HEK293 (cell line): ENCODE data around the gene NAALADL2.

Experiments used
- CTCF ChIA-PET: fragments of 350-600 bp; formaldehyde crosslinking; extraction: SDS; loops from one replicate; lab custom pipeline; 2021; ENCODE audit warnings: antibody characterized with exemption; lab: Yijun Ruan, JAX
- POLR2A ChIA-PET: fragments of 300-600 bp; formaldehyde crosslinking; extraction: SDS; loops from one replicate; lab custom pipeline; 2020; ENCODE audit warnings: antibody characterized with exemption, inconsistent platforms; lab: Yijun Ruan, JAX
- H3K27ac ChIP-seq: fragments of 200-500 bp; sonication (Bioruptor generic); 2 replicates; pipeline ENCODE4 v1.5.1; 2014; ENCODE audit warnings: low read depth, low read length, control low read depth, inconsistent platforms; ENCODE audit errors: extremely low read depth
- H3K36me3 ChIP-seq, 2 experiments: fragments of 200-500 bp in 1 of 2; sonication (Bioruptor generic) in 1 of 2; 1 replicate in 1 of 2; 2 replicates in 1 of 2; pipeline ENCODE4 v1.5.1; 2014 to 2017; ENCODE audit warnings: inconsistent platforms in 2 of 2, low read length in 2 of 2; ENCODE audit not compliant: control insufficient read depth in 2 of 2, insufficient read depth in 1 of 2
- H3K4me1 ChIP-seq: fragments of 200-500 bp; sonication (Bioruptor generic); 2 replicates; pipeline ENCODE4 v1.5.1; 2014; ENCODE audit warnings: mild to moderate bottlenecking, low read length, inconsistent platforms; ENCODE audit not compliant: control insufficient read depth, insufficient read depth
- H3K4me3 ChIP-seq: 2 replicates; pipeline ENCODE4 v1.5.1; 2011; ENCODE audit warnings: low read depth, mild to moderate bottlenecking, control low read depth, low read length, moderate library complexity
- H3K9me3 ChIP-seq: fragments of 200-500 bp; sonication (Bioruptor generic); 2 replicates; pipeline ENCODE4 v1.5.1; 2014; ENCODE audit warnings: low read depth, low read length, inconsistent platforms; ENCODE audit not compliant: control insufficient read depth, insufficient read depth
- EGR2 ChIP-seq: fragments of 450-650 bp; formaldehyde crosslinking; IDR thresholded peaks from 2 replicates; pipeline ENCODE4 v1.5.1; 2016; ENCODE audit warnings: low read depth, missing biosample characterization, missing genetic modification characterization
- KLF7 ChIP-seq: fragments of 450-650 bp; formaldehyde crosslinking; IDR thresholded peaks from 2 replicates; pipeline ENCODE4 v1.5.1; 2016; ENCODE audit warnings: missing biosample characterization, missing genetic modification characterization, borderline replicate concordance
- KLF8 ChIP-seq: fragments of 450-650 bp; formaldehyde crosslinking; IDR thresholded peaks from 2 replicates; pipeline ENCODE4 v1.5.1; 2016; ENCODE audit warnings: missing biosample characterization, missing genetic modification characterization
- RBAK ChIP-seq: fragments of 450-650 bp; formaldehyde crosslinking; IDR thresholded peaks from 2 replicates; pipeline ENCODE4 v1.5.1; 2016; ENCODE audit warnings: missing biosample characterization, missing genetic modification characterization
- ZFHX2 ChIP-seq: fragments of 450-650 bp; formaldehyde crosslinking; conservative IDR thresholded peaks from 2 replicates; pipeline ENCODE4 v1.5.1; 2016; ENCODE audit warnings: missing biosample characterization, missing genetic modification characterization
- ZFP37 ChIP-seq: fragments of 450-650 bp; formaldehyde crosslinking; IDR thresholded peaks from 2 replicates; pipeline ENCODE4 v1.5.1; 2016; ENCODE audit warnings: missing biosample characterization, missing genetic modification characterization
- ZNF10 ChIP-seq: fragments of 450-650 bp; formaldehyde crosslinking; IDR thresholded peaks from 2 replicates; pipeline ENCODE4 v1.5.1; 2017; ENCODE audit warnings: missing biosample characterization, missing genetic modification characterization
- ZNF138 ChIP-seq: fragments of 450-650 bp; formaldehyde crosslinking; IDR thresholded peaks from 2 replicates; pipeline ENCODE4 v1.5.1; 2016; ENCODE audit warnings: missing biosample characterization, missing genetic modification characterization, borderline replicate concordance
- ZNF155 ChIP-seq: fragments of 450-650 bp; formaldehyde crosslinking; IDR thresholded peaks from 2 replicates; pipeline ENCODE4 v1.5.1; 2016; ENCODE audit warnings: missing biosample characterization, missing genetic modification characterization
- ZNF560 ChIP-seq: fragments of 450-650 bp; formaldehyde crosslinking; IDR thresholded peaks from 2 replicates; pipeline ENCODE4 v1.5.1; 2017; ENCODE audit warnings: missing biosample characterization, missing genetic modification characterization, borderline replicate concordance
- ZNF561 ChIP-seq: fragments of 450-650 bp; IDR thresholded peaks from 2 replicates; pipeline ENCODE4 v1.5.1; 2018; ENCODE audit warnings: missing biosample characterization, missing genetic modification characterization, borderline replicate concordance
- ZNF654 ChIP-seq: fragments of 450-650 bp; formaldehyde crosslinking; IDR thresholded peaks from 2 replicates; pipeline ENCODE4 v1.5.1; 2016; ENCODE audit warnings: low read depth, missing biosample characterization, missing genetic modification characterization
- ZNF843 ChIP-seq: fragments of 450-650 bp; formaldehyde crosslinking; IDR thresholded peaks from 2 replicates; pipeline ENCODE4 v1.5.1; 2016; ENCODE audit warnings: missing biosample characterization, missing genetic modification characterization
- ZSCAN30 ChIP-seq: fragments of 450-650 bp; IDR thresholded peaks from 2 replicates; pipeline ENCODE4 v1.5.1; 2018; ENCODE audit warnings: missing biosample characterization, mild to moderate bottlenecking, missing genetic modification characterization, moderate library complexity
- TF ChIP-seq, protein P1 (sequence below): fragments of 450-650 bp; formaldehyde crosslinking; IDR thresholded peaks from 2 replicates; pipeline ENCODE4 v1.5.1; 2017; ENCODE audit warnings: missing biosample characterization, missing genetic modification characterization
- TF ChIP-seq, protein P2 (sequence below): fragments of 450-650 bp; formaldehyde crosslinking; IDR thresholded peaks from 2 replicates; pipeline ENCODE4 v1.5.1; 2016; ENCODE audit warnings: missing biosample characterization, missing genetic modification characterization
- TF ChIP-seq, protein P3 (sequence below): fragments of 450-650 bp; formaldehyde crosslinking; IDR thresholded peaks from 2 replicates; pipeline ENCODE4 v1.5.1; 2016; ENCODE audit warnings: missing biosample characterization, missing genetic modification characterization
- TF ChIP-seq, protein P4 (sequence below): fragments of 450-650 bp; formaldehyde crosslinking; IDR thresholded peaks from 2 replicates; pipeline ENCODE4 v1.5.1; 2017; ENCODE audit warnings: missing biosample characterization, missing genetic modification characterization

NAALADL2 gene

DNA sequence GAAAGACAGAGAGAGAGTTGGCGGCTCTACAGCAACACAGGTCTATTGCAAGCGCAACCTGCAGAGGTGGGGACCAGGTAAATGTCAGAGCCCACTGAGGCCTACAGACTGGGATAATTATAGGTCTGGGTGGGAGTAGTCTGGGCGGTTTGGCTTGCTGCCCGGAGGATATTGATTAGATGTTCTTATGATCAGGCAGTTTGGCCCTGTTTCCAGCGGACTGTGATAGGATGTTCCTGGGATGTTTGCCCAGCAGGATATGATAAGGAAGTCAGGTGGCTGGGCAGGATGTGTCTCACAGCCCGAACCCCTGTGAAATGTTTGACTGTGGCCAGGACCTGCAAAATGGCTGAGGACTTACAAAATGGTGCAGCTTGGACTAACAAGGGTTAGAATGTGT lies 364.9 kb downstream of the NAALADL2 start:
- TF ChIP-seq ZNF843 (no peak), KLF8 (tag by site-specific recombination) (no peak), EGR2 (peak; percentile 67), ZFHX2 (tag by site-specific recombination) (peak; percentile 35; the same call in 1 of the 2 replicates)
- Histone ChIP-seq H3K9me3 (no peaks in the 10 kb centered on the region), H3K27ac (no peak overlapping the region), H3K36me3 (no peaks in the 10 kb centered on the region), H3K4me3 (no peak overlapping the region), H3K4me1 (no peaks in the 10 kb centered on the region)
- CTCF ChIA-PET, result no interaction called here
- POLR2A ChIA-PET, result no interaction called here

DNA sequence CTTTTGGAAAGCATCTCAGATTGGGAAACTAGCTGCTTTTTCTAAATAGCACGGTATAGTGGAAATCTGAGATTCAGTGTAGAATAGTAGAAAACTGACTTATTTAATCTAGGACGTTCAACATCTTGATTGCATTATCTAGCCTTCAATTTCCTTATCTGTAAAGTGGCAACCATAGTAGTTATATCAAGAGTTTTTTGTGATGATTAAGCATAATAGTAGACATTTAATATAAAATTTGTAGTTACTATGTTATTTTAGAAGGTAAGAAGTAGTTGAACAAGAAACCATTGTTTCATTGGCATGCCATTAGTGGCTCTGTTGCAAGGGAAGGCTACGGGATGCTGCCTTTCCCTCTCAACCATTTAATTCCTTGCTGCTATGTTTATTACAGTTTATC lies 367.3 kb downstream of the NAALADL2 start:
- Histone ChIP-seq H3K36me3 (no peaks in the 10 kb centered on the region), H3K9me3 (no peaks in the 10 kb centered on the region), H3K4me1 (no peaks in the 10 kb centered on the region), H3K27ac (no peak overlapping the region), H3K4me3 (no peak overlapping the region)
- ChIA-PET CTCF (no interaction called here), POLR2A (no interaction called here)
- TF ChIP-seq ZSCAN30 (tag by site-specific recombination) (no peak), RBAK (no peak), ZFP37 (tag by site-specific recombination) (no peak), ZNF654 (tag by site-specific recombination) (no peak), ZNF561 (tag by site-specific recombination) (no peak), KLF7 (tag by site-specific recombination) (no peak), EGR2 (no peak), ZNF10 (tag by site-specific recombination) (no peak), ZNF560 (tag by site-specific recombination) (no peak), ZNF138 (no peak), ZNF155 (tag by site-specific recombination) (no peak)
- TF ChIP-seq, protein P1, sequence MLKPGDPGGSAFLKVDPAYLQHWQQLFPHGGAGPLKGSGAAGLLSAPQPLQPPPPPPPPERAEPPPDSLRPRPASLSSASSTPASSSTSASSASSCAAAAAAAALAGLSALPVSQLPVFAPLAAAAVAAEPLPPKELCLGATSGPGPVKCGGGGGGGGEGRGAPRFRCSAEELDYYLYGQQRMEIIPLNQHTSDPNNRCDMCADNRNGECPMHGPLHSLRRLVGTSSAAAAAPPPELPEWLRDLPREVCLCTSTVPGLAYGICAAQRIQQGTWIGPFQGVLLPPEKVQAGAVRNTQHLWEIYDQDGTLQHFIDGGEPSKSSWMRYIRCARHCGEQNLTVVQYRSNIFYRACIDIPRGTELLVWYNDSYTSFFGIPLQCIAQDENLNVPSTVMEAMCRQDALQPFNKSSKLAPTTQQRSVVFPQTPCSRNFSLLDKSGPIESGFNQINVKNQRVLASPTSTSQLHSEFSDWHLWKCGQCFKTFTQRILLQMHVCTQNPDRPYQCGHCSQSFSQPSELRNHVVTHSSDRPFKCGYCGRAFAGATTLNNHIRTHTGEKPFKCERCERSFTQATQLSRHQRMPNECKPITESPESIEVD, result no peak
- TF ChIP-seq, protein P2, sequence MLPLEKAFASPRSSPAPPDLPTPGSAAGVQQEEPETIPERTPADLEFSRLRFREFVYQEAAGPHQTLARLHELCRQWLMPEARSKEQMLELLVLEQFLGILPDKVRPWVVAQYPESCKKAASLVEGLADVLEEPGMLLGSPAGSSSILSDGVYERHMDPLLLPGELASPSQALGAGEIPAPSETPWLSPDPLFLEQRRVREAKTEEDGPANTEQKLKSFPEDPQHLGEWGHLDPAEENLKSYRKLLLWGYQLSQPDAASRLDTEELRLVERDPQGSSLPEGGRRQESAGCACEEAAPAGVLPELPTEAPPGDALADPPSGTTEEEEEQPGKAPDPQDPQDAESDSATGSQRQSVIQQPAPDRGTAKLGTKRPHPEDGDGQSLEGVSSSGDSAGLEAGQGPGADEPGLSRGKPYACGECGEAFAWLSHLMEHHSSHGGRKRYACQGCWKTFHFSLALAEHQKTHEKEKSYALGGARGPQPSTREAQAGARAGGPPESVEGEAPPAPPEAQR (tag by site-specific recombination), result no peak
- TF ChIP-seq, protein P3, sequence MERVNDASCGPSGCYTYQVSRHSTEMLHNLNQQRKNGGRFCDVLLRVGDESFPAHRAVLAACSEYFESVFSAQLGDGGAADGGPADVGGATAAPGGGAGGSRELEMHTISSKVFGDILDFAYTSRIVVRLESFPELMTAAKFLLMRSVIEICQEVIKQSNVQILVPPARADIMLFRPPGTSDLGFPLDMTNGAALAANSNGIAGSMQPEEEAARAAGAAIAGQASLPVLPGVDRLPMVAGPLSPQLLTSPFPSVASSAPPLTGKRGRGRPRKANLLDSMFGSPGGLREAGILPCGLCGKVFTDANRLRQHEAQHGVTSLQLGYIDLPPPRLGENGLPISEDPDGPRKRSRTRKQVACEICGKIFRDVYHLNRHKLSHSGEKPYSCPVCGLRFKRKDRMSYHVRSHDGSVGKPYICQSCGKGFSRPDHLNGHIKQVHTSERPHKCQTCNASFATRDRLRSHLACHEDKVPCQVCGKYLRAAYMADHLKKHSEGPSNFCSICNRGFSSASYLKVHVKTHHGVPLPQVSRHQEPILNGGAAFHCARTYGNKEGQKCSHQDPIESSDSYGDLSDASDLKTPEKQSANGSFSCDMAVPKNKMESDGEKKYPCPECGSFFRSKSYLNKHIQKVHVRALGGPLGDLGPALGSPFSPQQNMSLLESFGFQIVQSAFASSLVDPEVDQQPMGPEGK (tag by site-specific recombination), result no peak
- TF ChIP-seq, protein P4, sequence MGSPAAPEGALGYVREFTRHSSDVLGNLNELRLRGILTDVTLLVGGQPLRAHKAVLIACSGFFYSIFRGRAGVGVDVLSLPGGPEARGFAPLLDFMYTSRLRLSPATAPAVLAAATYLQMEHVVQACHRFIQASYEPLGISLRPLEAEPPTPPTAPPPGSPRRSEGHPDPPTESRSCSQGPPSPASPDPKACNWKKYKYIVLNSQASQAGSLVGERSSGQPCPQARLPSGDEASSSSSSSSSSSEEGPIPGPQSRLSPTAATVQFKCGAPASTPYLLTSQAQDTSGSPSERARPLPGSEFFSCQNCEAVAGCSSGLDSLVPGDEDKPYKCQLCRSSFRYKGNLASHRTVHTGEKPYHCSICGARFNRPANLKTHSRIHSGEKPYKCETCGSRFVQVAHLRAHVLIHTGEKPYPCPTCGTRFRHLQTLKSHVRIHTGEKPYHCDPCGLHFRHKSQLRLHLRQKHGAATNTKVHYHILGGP (tag by site-specific recombination), result no peak
